ES-I3 (cell line): Measurements from ENCODE around the gene PI4K2A.
"Not testable (repeated sequence)": the region's sequence is repeated elsewhere in the genome, so short reads cannot be mapped to it uniquely, and the experiment has no call there.

Experiments used
- H3K36me3 ChIP-seq: 2 replicates; pipeline ENCODE4 v1.6.1; 2013; ENCODE audit warnings: mild to moderate bottlenecking, low read length, control low read depth, moderate library complexity; ENCODE audit not compliant: insufficient read depth
- H3K4me1 ChIP-seq: 2 replicates; pipeline ENCODE4 v1.6.1; 2013; ENCODE audit warnings: mild to moderate bottlenecking, control low read depth, low read length; ENCODE audit not compliant: insufficient read depth
- H3K9ac ChIP-seq: 2 replicates; pipeline ENCODE4 v1.6.1; 2013; ENCODE audit warnings: low read depth, mild to moderate bottlenecking, low read length, moderate library complexity
- H3K9me3 ChIP-seq: 2 replicates; pipeline ENCODE4 v1.6.1; 2013; ENCODE audit warnings: mild to moderate bottlenecking, low read length, moderate library complexity; ENCODE audit not compliant: control insufficient read depth, insufficient read depth

Gene PI4K2A

DNA sequence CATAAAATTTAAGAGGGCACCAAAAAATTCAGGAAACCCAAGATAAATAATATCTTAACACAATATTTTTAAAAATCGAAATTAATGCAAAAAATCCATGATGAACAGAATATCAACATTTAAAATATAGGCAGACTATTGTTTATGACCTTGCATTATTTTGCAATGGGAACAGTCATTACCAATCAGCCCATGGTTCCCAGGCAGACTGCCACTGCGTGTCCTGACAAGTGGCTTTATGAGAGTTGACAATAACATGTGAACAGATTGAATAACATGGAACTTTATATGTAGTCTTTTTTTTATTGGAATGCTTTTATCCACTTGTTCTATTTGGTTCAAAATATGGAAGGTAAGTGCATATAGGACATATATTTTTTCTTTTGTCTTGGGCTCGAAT, 49.7 kb downstream of the PI4K2A start:
- Histone ChIP-seq H3K9ac (no peak overlapping the region), H3K4me1 (no peaks in the 10 kb centered on the region; the same call in 1 of the 2 replicates), H3K9me3 (no peaks in the 10 kb centered on the region; the same call in 1 of the 2 replicates), H3K36me3 (no peaks in the 10 kb centered on the region)

DNA sequence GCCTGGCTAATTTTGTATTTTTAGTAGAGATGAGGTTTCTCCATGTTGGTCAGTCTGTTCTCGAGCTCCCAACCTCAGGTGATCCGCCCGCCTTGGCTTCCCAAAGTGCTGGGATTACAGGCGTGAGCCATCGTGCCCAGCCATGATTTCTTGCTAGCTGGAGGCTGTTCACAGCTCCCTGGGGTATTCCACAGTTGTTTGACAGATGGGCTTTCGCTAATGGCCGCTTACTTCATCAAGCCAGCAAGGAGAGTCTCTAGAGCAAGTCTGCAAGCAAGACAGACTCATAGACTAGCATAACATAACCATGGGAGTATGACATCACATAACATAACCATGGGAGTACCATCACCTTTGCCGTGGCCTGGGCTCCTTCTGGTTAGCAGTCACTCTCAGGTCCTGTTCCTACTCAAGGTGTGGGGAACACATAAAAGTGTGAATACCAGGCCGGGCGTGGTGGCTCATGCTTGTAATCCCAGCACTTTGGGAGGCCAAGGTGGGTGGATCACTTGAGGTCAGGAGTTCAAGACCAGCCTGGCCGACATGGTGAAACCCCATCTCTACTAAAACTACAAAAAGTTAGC, 57.7 kb downstream of the PI4K2A start:
- not testable (repeated sequence) for H3K4me1 ChIP-seq, H3K36me3 ChIP-seq, H3K9ac ChIP-seq, H3K9me3 ChIP-seq

DNA sequence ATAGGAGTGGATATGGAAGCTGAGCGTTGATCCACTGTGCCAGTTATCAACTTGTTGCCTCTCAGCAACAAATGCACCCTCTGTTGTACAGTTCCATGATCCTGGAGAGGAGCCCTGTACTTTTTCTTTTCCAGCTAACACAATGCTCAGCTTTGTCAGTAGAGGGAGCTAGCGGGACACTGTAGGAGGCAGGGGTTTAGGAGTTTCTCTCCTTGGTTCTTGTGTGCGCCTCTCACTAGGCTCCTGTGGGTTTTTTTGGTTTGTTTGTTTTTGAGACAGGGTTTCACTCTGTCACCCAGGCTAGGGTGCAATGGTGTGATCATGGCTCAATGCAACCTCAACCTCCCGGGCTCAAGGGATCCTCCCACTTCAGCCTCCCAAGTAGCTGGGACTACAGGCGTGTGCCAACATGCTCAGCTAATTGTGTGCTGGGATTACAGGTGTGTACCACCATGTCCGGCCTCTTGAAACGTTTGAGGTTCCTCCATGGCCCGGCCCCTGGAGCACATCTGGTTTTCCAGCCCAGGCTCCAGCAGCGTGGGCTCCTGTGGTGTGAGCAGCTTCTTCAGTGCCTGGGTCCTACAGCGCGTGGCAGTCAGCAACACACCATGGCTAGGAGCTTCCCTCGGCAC, 61.1 kb downstream of the PI4K2A start:
- no peaks in the 10 kb centered on the region for H3K36me3 ChIP-seq
- H3K4me1 ChIP-seq: peaks cover 5% of the 10 kb centered on the region; the same call in 1 of the 2 replicates
- no peaks in the 10 kb centered on the region for H3K9me3 ChIP-seq
- no peak overlapping the region for H3K9ac ChIP-seq

DNA sequence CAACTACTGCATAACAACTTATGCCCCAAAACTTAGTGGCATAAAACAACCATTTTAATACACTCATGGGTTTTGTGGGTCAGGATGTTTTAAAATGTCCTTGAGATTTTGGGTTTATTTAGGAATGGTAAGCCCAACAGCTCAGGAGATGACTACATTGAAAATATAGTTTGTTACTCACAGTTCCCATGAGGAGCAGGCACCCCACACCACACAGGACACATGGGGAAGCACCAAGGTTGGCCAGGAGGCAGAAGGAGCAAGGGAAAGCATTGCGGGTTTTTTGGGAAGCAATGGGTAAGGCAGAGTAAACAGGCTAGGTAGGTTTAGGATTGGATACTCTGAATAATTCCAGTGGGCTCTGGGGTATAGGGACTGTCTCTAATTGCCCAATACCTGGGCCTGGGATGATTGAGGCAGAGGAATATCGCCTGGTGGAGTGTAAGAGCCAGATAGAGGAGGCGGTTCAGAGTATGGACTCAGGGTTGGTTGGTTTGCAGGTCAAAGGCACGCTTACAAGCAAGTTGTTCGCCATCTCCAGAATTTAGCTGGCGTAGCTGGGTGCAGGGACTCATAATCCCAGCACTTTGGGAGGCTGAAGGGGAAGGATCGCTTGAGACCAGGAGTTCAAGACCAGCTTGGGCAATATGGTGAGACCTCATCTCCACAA, 63.1 kb downstream of the PI4K2A start:
- Histone ChIP-seq H3K9ac (no peak overlapping the region), H3K4me1 (peaks cover 5% of the 10 kb centered on the region; the same call in 1 of the 2 replicates)

DNA sequence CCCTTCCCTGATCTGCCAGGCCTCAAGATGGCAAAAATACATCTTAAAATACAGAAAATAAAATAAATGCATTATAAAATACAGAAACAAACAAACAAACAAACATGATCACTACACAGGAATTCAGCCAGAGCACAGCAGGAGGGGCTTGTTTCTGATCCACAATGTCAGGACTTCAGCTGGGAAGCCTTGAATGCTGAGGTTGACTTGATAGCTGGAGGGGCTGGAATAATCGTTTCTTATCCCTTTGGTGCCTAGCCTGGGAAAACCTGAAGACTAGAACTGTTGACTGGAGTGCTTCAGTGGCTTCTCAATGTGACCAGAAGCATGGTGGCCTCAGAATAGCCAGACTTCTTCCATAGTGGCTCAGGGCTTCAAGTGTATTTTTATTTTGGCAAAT, 63.9 kb downstream of the PI4K2A start:
- H3K36me3 ChIP-seq: no peaks in the 10 kb centered on the region
- H3K4me1 ChIP-seq: peaks cover 5% of the 10 kb centered on the region; the same call in 1 of the 2 replicates
- no peaks in the 10 kb centered on the region for H3K9me3 ChIP-seq
- H3K9ac ChIP-seq: no peak overlapping the region

More for the DNA sequence above, 63.1 kb downstream of the PI4K2A start:
- Histone ChIP-seq H3K36me3 (no peaks in the 10 kb centered on the region), H3K9me3 (no peaks in the 10 kb centered on the region)

DNA sequence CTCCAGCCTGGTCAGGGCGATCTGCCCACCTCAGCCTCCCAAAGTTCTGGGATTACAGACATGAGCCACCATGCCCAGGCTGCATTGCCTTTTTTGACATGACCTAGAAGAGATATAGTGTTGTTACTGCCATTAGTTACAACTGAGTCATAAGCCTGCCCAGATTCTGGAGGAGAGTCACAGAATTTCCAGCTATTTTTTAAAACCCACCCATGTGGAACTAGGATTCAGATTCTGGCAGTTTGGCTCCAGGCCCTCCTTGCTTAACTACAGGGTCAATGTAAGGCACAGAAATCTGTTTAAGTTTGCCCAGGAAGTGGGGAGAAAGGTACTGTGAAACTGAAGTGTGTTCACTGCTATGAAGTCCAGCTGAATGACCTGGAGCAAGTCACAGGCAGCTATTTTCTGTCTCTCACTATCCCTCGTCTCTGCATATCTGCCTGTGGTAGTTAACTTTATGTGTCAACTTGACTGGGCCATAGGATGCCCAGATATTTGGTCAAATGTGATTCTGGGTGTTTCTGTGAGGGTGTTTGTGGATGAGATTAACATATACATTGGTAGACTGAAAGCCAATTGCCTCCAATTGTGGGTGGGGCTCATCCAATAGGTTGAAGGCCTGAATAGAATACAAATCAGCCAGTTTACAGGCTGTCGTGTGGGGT, 64.7 kb downstream of the PI4K2A start:
- Histone ChIP-seq H3K36me3 (no peaks in the 10 kb centered on the region), H3K9ac (no peak overlapping the region), H3K9me3 (no peaks in the 10 kb centered on the region), H3K4me1 (peaks cover 5% of the 10 kb centered on the region; the same call in 1 of the 2 replicates)

DNA sequence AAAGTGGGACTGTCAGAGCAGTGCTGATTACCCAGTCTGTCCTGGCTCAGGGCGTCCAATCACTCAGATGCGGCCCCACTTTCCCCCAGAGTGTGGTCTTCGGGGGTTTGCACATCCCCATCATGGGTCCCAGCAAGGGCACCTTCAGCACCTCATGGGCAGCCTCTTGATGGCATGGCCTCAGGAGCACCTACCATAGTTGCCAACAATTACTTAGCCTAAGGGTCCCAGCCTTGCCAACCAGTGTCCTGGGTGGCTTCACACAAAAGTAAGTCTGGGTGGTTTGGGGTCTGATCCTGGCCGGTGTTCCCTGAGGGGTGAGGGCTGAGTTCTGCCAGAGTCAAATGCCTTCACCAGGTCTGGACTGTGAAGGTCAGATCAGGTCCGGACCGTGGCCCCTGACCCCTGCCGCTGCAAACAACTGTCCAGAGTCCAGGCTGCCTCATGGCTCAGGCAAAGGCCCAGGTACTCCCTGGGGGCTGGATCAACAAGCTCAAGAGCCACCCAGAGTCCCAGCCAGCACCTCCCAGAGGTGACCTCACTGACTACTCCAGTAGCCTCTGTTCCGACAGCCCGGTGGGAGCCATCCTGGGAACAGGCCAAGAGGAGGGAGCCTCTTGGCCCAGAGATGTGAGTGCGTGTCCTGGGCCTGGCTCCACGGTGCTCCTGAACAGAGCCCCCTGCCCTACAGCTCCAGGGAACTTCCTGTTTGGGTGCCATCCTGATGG, 66.8 kb downstream of the PI4K2A start:
- H3K9ac ChIP-seq: no peak overlapping the region

DNA sequence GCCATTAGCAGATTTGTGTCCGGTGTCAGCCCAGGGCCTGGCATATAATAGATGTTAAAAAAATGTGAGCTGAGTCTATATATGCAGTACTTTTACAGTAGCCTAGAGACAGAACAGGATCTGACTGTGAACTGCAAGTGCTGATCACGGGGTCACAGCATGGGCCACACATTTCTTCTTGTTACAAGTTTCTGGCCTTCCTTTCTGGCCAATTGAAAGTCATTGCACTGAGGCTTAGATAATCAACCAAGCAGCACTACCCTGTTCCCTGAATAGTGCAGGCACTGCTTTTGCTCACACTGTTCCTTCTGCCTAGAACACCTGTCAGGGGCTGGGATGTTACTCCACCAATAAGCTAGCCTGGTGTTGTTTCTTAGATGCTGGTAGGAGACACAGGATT, 67.7 kb downstream of the PI4K2A start:
- Histone ChIP-seq H3K36me3 (no peaks in the 10 kb centered on the region), H3K9ac (no peak overlapping the region), H3K9me3 (no peaks in the 10 kb centered on the region), H3K4me1 (peaks cover 4% of the 10 kb centered on the region)

More for the DNA sequence above, 66.8 kb downstream of the PI4K2A start:
- H3K4me1 ChIP-seq: no peaks in the 10 kb centered on the region; the same call in 1 of the 2 replicates
- H3K9me3 ChIP-seq: no peaks in the 10 kb centered on the region
- no peaks in the 10 kb centered on the region for H3K36me3 ChIP-seq

DNA sequence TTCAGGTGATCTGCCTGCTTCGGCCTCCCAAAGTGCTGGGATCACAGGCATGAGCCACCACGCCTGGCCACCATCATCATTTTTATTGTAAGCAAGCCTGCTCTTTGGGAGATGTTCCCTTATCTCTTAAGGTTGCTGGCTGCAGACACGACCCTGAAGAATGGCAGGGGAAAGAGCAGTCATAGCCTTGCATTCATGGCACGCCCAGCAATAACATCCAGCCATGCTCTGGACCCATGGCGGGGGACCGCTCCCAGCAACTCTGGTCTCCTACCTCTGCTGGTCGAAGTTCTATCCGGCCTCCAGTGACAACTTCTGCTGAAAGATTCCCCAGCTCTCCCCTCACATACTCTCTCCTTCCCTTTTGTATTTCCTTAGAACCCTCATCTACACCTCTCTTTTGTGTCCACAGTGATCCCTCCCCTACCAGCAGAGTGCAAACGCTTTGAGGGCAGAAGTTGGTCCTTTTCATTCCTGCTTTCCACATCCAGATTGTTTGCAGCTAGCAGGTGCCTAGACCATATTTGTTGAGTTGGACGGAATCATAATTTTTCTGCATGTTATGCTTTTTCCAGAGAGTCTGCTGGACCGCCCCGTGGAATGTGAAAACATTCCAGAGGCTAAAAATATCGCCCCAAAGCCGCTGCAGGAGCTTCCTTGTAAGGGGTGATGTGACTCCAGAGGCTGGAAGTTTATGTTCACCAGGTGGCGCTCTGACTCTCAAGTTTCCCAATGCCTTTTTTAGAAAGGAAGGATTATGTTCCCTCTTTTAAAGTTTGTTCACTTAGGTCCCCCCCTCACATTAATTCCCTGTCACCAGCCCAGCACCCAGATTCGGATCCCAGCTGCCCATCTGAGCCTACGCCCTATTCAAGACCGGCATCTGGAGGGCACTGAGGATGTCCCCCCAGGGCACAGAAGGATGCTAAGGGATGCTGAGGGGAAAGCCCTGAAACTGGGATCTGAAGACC, 68.8 kb downstream of the PI4K2A start:
- H3K4me1 ChIP-seq: peaks cover 4% of the 10 kb centered on the region
- H3K9me3 ChIP-seq: no peaks in the 10 kb centered on the region
- no peaks in the 10 kb centered on the region for H3K36me3 ChIP-seq
- no peak overlapping the region for H3K9ac ChIP-seq

DNA sequence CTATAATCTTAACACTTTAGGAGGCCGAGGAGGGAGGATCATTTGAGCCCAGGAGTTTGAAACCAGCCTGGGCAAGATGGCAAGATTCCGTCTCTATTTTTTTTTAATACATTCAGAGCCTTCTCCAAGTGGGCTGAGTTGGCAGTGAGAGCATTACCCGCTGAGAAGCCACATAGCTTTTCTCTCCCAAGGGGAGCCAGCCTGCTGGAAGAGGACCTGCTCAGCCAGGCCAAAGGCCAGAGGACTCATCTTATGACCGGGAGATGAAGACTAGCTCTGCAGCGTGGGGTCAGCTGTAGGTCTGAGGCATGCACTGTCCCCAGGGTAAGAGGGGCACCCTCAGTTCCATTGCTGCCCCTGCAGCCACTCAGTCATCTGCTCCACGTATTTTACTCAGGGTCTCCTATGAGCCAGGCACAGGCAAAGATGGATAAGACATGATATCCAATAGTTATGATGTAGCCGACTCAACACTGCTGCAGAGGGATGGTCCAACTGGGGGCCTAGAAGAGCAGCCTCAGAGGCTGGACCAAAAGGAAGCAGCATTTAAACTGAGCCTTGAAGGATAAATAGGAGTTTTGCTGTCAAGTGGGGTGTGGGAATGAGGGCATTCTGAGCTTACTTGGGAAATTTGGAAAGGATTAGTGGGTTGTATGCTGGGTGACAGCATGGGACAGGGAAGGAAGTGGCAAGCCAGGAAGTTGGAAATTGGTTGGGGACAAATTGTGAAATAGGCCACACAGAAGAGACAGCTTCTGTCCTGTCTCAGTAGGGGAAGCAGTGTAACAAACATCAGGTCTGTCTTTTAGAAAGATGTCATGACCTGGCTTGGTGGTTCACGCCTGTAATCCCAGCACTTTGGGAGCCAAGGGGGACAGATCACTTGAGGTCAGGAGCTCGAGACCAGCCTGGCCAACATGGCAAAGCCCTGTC, 71.4 kb downstream of the PI4K2A start:
- H3K9me3 ChIP-seq: no peaks in the 10 kb centered on the region
- H3K36me3 ChIP-seq: no peaks in the 10 kb centered on the region
- H3K4me1 ChIP-seq: peaks cover 14% of the 10 kb centered on the region
- H3K9ac ChIP-seq: no peak overlapping the region

DNA sequence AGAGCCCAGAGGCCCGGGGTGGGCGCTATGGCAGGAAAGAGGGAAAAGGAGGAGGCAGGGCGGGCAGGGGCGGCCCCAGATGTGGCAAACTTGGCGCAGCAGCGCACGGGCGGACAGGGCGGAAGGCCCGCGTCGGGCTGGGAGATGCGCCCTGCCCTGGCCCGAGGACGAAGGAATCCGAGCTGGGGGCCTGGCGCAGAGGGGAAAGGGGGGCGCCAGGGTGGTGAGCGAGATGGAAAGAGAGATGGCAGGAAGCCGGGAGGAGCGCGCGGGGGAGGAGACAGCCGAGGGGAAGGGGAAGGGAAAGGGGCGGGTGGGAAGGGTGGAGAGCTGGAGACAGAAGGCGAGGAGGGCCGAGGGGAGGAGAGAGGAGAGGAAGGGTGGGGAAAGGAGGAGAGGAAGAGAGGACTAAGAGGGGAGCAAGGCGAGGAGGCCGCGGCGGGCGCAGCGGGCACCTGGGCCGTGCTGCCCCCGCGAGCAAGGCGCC, 72.9 kb downstream of the PI4K2A start, which contains the start of gene MARVELD1:
Gene MARVELD1, plus strand, starts transcription at position 392 of the 487 bp plus-strand sequence. CDS start 147 bp downstream, outside the sequence.
- Histone ChIP-seq H3K4me1 (peaks cover 16% of the 10 kb centered on the region), H3K9ac (peak within 1 kb of the TSS; percentile 88), H3K36me3 (no peaks in the 10 kb centered on the region), H3K9me3 (no peaks in the 10 kb centered on the region)

DNA sequence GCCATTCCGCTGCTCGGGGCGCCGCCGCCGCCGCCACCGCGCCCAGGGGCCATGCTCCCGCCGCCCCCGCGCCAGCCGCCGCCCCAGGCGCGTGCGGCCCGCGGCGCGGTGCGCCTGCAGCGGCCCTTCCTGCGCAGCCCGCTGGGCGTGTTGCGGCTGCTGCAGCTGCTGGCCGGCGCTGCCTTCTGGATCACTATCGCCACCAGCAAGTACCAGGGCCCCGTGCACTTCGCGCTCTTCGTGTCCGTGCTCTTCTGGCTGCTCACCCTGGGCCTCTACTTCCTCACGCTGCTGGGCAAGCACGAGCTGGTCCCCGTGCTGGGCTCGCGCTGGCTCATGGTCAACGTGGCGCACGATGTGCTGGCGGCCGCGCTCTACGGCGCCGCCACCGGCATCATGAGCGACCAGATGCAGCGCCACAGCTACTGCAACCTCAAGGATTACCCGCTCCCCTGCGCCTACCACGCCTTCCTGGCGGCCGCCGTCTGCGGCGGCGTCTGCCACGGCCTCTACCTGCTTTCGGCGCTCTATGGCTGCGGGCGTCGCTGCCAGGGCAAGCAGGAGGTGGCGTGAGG, 73.4 kb downstream of the PI4K2A start:
- Histone ChIP-seq H3K36me3 (no peaks in the 10 kb centered on the region), H3K9me3 (no peaks in the 10 kb centered on the region), H3K4me1 (peaks cover 21% of the 10 kb centered on the region), H3K9ac (peak overlapping the region; percentile 88)
